Breast epithelium (tissue), 3 donors: Measurements from ENCODE around the gene FBXW8.

Experiments
- POLR2A ChIP-seq: fragments of 450-650 bp; IDR thresholded peaks from one replicate; pipeline ENCODE4 v1.6.1; 2016; ENCODE audit warnings: antibody characterized with exemption, mild to moderate bottlenecking, moderate library complexity
- POLR2AphosphoS5 ChIP-seq, 3 donors: sonication (generic); formaldehyde crosslinking; IDR thresholded peaks; one replicate each; pipeline ENCODE4 v1.6.1; 2017; ENCODE audit warnings: antibody characterized with exemption in 3 of 3
- TF ChIP-seq, protein P1 (sequence below), 3 donors: fragments of 450-650 bp; IDR thresholded peaks; one replicate each; pipeline ENCODE4 v1.5.1; 2016 to 2017; ENCODE audit warnings: antibody characterized with exemption in 3 of 3, mild to moderate bottlenecking in 3 of 3, moderate library complexity in 3 of 3

DNA sequence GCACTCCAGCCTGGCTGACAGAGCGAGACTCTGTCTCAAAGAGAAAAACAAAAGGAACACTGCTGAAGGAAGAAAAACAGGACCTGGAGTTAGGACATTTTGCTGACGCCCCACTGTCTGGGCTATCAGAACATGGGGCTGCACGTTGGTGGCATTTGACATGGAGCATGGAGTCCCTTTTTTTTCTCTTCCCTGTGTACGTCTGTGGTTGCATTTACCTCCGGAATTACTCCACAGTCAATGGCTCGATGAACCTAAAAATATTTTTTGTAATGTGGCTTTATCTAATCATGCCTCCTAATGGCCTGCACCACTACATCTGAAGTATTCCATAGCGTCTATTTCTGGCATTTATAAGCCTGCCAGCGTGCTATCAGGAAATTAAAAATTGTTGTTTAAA, 157.7 kb downstream of the FBXW8 start:
- TF ChIP-seq, protein P1, sequence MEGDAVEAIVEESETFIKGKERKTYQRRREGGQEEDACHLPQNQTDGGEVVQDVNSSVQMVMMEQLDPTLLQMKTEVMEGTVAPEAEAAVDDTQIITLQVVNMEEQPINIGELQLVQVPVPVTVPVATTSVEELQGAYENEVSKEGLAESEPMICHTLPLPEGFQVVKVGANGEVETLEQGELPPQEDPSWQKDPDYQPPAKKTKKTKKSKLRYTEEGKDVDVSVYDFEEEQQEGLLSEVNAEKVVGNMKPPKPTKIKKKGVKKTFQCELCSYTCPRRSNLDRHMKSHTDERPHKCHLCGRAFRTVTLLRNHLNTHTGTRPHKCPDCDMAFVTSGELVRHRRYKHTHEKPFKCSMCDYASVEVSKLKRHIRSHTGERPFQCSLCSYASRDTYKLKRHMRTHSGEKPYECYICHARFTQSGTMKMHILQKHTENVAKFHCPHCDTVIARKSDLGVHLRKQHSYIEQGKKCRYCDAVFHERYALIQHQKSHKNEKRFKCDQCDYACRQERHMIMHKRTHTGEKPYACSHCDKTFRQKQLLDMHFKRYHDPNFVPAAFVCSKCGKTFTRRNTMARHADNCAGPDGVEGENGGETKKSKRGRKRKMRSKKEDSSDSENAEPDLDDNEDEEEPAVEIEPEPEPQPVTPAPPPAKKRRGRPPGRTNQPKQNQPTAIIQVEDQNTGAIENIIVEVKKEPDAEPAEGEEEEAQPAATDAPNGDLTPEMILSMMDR (IDR thresholded peaks at IDR 0.05) = no peak
- TF ChIP-seq POLR2A = no peak
- no peak for TF ChIP-seq POLR2AphosphoS5 (IDR thresholded peaks at IDR 0.05)
